Keratinocyte (primary cell): ENCODE results near the gene TBC1D14.

Source experiments
- CTCF ChIP-seq, 3 experiments: IDR thresholded peaks in 1 of 3; conservative IDR thresholded peaks in 1 of 3; optimal IDR thresholded peaks in 1 of 3; 2 replicates in 2 of 3; 3 replicates in 1 of 3; pipeline versions ENCODE3 to v1.5.1; 2011; ENCODE audit warnings: low read length in 3 of 3, mild to moderate bottlenecking in 3 of 3, moderate library complexity in 2 of 3, control low read depth in 1 of 3, inconsistent platforms in 1 of 3; ENCODE audit not compliant: insufficient read depth in 2 of 3; ENCODE audit errors: extremely low read depth in 1 of 3
- EZH2 ChIP-seq: IDR thresholded peaks from one replicate; pipeline ENCODE4 v1.6.1; 2012; ENCODE audit warnings: inconsistent platforms, mild to moderate bottlenecking, low read length, moderate library complexity

- TF ChIP-seq CTCF (optimal IDR thresholded peaks at IDR 0.05 in 1 of 3, IDR thresholded peaks at IDR 0.05 in 1 of 3, conservative IDR thresholded peaks at IDR 0.05 in 1 of 3; ENCODE audit: extremely low read depth in 1 of 3, insufficient read depth in 2 of 3, low read length in 3 of 3) (no peak), EZH2 (no peak)
Measured at GRCh38 chr4:6942238-6942800, 32.7 kb downstream of the TBC1D14 start.
